ENCODE data around the gene L1CAM. TPM values are rescaled to one million over a fixed set of nuclear protein-coding genes. Genes with fewer than 3 reads are reported as not detected.

The L1CAM gene
- total RNA-seq, 3 donors from 2014 or later (not counting 1 experiment from before 2014, with no cell fraction given) = 0.23 to 0.98 TPM; not detected in 1

DNA sequence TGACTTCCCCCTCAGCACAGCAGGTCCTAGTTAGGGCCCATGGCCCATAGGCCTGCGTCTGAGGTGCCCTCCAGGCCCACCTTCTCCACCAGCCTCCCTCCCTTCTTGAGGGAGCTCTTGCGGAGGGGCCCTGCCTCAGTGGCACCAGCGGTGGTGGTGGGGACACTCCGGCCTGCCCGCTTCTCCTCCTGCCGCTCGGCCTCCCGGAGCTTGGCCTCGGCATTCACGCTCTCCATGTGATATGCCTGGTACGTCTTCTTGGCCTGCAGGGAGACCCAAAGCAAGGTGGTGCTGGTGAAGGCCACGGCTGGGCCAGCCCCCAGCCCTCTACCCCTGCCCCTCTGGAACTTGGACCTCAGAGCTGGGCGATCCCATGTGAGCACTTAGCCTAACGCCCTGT, 34.6 kb upstream of the L1CAM start:
- H3K27me3 Mint-ChIP-seq (ENCODE audit: low read depth in 2 of 2) = no peaks in the 10 kb centered on the region
- ATAC-seq (no peak), DNase-seq (no peak)
- Histone ChIP-seq H3K4me1 (ENCODE audit: control insufficient read depth, insufficient read depth, low read length) (peaks cover 49% of the 10 kb centered on the region), H3K36me3 (ENCODE audit: control insufficient read depth, insufficient read depth, low read length) (peaks cover 33% of the 10 kb centered on the region), H3K27me3 (ENCODE audit: control insufficient read depth, insufficient read depth, low read length) (no peaks in the 10 kb centered on the region), H3K9me3 (ENCODE audit: control insufficient read depth, insufficient read depth, low read length) (no peaks in the 10 kb centered on the region), H3K4me3 (ENCODE audit: low read length) (no peak overlapping the region), H3K27ac (ENCODE audit: low read length) (no peak overlapping the region)
- TF ChIP-seq, protein P1, sequence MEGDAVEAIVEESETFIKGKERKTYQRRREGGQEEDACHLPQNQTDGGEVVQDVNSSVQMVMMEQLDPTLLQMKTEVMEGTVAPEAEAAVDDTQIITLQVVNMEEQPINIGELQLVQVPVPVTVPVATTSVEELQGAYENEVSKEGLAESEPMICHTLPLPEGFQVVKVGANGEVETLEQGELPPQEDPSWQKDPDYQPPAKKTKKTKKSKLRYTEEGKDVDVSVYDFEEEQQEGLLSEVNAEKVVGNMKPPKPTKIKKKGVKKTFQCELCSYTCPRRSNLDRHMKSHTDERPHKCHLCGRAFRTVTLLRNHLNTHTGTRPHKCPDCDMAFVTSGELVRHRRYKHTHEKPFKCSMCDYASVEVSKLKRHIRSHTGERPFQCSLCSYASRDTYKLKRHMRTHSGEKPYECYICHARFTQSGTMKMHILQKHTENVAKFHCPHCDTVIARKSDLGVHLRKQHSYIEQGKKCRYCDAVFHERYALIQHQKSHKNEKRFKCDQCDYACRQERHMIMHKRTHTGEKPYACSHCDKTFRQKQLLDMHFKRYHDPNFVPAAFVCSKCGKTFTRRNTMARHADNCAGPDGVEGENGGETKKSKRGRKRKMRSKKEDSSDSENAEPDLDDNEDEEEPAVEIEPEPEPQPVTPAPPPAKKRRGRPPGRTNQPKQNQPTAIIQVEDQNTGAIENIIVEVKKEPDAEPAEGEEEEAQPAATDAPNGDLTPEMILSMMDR (IDR thresholded peaks at IDR 0.05) = no peak
- WGBS (ENCODE audit: insufficient coverage) = 96% methylated on average over 12 of the region's 14 CpGs
- no peaks in the 10 kb centered on the region for H3K9me3 Mint-ChIP-seq
- no peak overlapping the region for H3K27ac Mint-ChIP-seq
- H3K36me3 Mint-ChIP-seq = no peaks in the 10 kb centered on the region
- no peak overlapping the region for H3K4me3 Mint-ChIP-seq
- intact Hi-C loops (cut with micrococcal nuclease) = loop anchor here (10.0 kb wide), 1 partner anchor 174 kb away; the partner anchor contains the start of gene MECP2
- peaks cover 32 to 36% of the 10 kb centered on the region in 2 donors for H3K4me1 Mint-ChIP-seq

GRCh38 chrX:153919281-153919680, 33.3 kb upstream of the L1CAM start:
- ATAC-seq = no peak
- no peak overlapping the region for H3K27ac Mint-ChIP-seq

GRCh38 chrX:153917869-153918268, 31.9 kb upstream of the L1CAM start:
- Histone ChIP-seq H3K4me3 (ENCODE audit: low read length) (no peak overlapping the region), H3K36me3 (ENCODE audit: control insufficient read depth, insufficient read depth, low read length) (peaks cover 47% of the 10 kb centered on the region), H3K4me1 (ENCODE audit: control insufficient read depth, insufficient read depth, low read length) (peaks cover 22% of the 10 kb centered on the region), H3K27me3 (ENCODE audit: control insufficient read depth, insufficient read depth, low read length) (no peaks in the 10 kb centered on the region), H3K9me3 (ENCODE audit: control insufficient read depth, insufficient read depth, low read length) (no peaks in the 10 kb centered on the region), H3K27ac (ENCODE audit: low read length) (no peak overlapping the region)
- intact Hi-C loops (cut with micrococcal nuclease) = no loop called here
- TF ChIP-seq, protein P1 (IDR thresholded peaks at IDR 0.05) = no peak
- H3K27ac Mint-ChIP-seq = no peak overlapping the region
- no peaks in the 10 kb centered on the region for H3K36me3 Mint-ChIP-seq
- no peak overlapping the region for H3K4me3 Mint-ChIP-seq
- H3K4me1 Mint-ChIP-seq = peaks cover 15 to 16% of the 10 kb centered on the region in 2 donors
- 91% methylated on average over 6 of the region's 6 CpGs for WGBS (ENCODE audit: insufficient coverage)
- H3K9me3 Mint-ChIP-seq = no peaks in the 10 kb centered on the region
- ATAC-seq (no peak), DNase-seq (no peak)
- H3K27me3 Mint-ChIP-seq (ENCODE audit: low read depth in 2 of 2) = no peaks in the 10 kb centered on the region

More at GRCh38 chrX:153919281-153919680, 33.3 kb upstream of the L1CAM start:
- no peak overlapping the region for H3K4me3 Mint-ChIP-seq
- 96% methylated on average over 13 of the region's 13 CpGs for WGBS (ENCODE audit: insufficient coverage)
- TF ChIP-seq, protein P1 (IDR thresholded peaks at IDR 0.05) = no peak
- H3K27ac ChIP-seq (ENCODE audit: low read length) = no peak overlapping the region
- peaks cover 36% of the 10 kb centered on the region for H3K4me1 ChIP-seq (ENCODE audit: control insufficient read depth, insufficient read depth, low read length)
- H3K9me3 ChIP-seq (ENCODE audit: control insufficient read depth, insufficient read depth, low read length) = no peaks in the 10 kb centered on the region
- peaks cover 19 to 25% of the 10 kb centered on the region in 2 donors for H3K4me1 Mint-ChIP-seq
- no peaks in the 10 kb centered on the region for H3K27me3 Mint-ChIP-seq (ENCODE audit: low read depth in 2 of 2)
- DNase-seq = no peak
- H3K36me3 ChIP-seq (ENCODE audit: control insufficient read depth, insufficient read depth, low read length) = peaks cover 33% of the 10 kb centered on the region
- H3K4me3 ChIP-seq (ENCODE audit: low read length) = no peak overlapping the region
- no peaks in the 10 kb centered on the region for H3K36me3 Mint-ChIP-seq
- H3K9me3 Mint-ChIP-seq = no peaks in the 10 kb centered on the region
- intact Hi-C loops (cut with micrococcal nuclease) = no loop called here
- H3K27me3 ChIP-seq (ENCODE audit: control insufficient read depth, insufficient read depth, low read length) = no peaks in the 10 kb centered on the region

DNA sequence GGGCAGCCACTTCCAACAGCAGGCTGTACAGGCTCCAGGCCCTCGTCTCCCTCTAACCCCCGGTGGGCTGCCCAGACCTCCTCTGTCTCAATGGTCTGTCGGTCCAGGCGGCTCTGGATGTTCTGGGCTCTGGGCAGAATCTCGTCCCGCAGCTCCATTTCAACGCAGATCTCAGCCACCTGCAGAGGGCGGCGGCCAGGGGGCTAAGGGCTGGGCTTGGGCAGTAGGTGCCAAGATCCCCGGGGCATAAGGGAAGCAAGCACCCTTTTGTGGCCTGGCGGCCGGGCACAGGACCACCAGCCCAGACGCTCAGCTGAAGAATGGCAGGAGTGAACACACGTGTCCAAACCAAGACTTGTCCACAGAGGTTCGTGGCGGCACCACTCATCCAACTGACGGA, 27.7 kb upstream of the L1CAM start:
- WGBS (ENCODE audit: insufficient coverage) = 95% methylated on average over 17 of the region's 17 CpGs
- H3K4me1 Mint-ChIP-seq = peaks cover 5 to 6% of the 10 kb centered on the region in 2 donors

More for the DNA sequence above, 27.7 kb upstream of the L1CAM start:
- Mint-ChIP-seq H3K27me3 (ENCODE audit: low read depth in 2 of 2) (no peaks in the 10 kb centered on the region), H3K4me3 (no peak overlapping the region), H3K9me3 (no peaks in the 10 kb centered on the region), H3K36me3 (no peaks in the 10 kb centered on the region), H3K27ac (no peak overlapping the region)
- no peaks in the 10 kb centered on the region for H3K4me1 ChIP-seq (ENCODE audit: control insufficient read depth, insufficient read depth, low read length)
- no peak overlapping the region for H3K27ac ChIP-seq (ENCODE audit: low read length)
- ATAC-seq (no peak), DNase-seq (no peak)
- no peak overlapping the region for H3K4me3 ChIP-seq (ENCODE audit: low read length)
- H3K36me3 ChIP-seq (ENCODE audit: control insufficient read depth, insufficient read depth, low read length) = peaks cover 55% of the 10 kb centered on the region
- H3K9me3 ChIP-seq (ENCODE audit: control insufficient read depth, insufficient read depth, low read length) = no peaks in the 10 kb centered on the region
- H3K27me3 ChIP-seq (ENCODE audit: control insufficient read depth, insufficient read depth, low read length) = no peaks in the 10 kb centered on the region
- TF ChIP-seq, protein P1 (IDR thresholded peaks at IDR 0.05) = no peak
- intact Hi-C loops (cut with micrococcal nuclease) = no loop called here

Measured in natural killer cell (primary cell).